GM19035 (cell line): ENCODE measurements around the gene RGPD3.
"Not testable (repeated sequence)": the region's sequence is repeated elsewhere in the genome, so short reads cannot be mapped to it uniquely, and the experiment has no call there.

Experiments used
- ATAC-seq: cut with Tn5 transposase; IDR thresholded peaks from one replicate; pipeline ENCODE4 v1.9.1; 2021; ENCODE audit not compliant: unreplicated experiment

RGPD3 gene

GRCh38 chr2:106468107-106468506, at the start of gene RGPD3:
RGPD3 (minus strand) TSS chr2:106468413; CDS start chr2:106468288, 125 bp downstream.
- not testable (repeated sequence) for ATAC-seq

DNA sequence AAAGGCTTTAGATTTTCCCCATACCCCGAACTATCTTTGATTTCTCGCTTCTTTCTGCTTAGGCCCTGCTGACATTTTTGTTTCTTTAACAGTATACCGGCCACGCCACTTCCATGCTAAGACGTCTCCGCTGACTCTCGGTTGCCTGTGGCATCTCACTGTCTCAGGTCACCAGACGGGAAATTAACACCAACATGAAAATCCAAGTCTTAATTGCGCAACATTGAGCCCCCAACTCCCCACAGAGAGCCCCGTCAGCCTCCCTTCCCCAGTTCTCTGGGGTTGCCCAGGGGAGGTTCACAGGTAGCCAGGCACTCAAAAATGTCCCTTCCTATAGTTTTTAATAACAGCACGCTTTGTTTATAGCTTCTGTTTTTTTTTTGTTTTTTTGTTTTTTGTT, 49.1 kb upstream of the RGPD3 start:
- ATAC-seq: no peak

- ATAC-seq: no peak
These were observed 48.7 kb upstream of the RGPD3 start for GRCh38 chr2:106516864-106517263.

DNA sequence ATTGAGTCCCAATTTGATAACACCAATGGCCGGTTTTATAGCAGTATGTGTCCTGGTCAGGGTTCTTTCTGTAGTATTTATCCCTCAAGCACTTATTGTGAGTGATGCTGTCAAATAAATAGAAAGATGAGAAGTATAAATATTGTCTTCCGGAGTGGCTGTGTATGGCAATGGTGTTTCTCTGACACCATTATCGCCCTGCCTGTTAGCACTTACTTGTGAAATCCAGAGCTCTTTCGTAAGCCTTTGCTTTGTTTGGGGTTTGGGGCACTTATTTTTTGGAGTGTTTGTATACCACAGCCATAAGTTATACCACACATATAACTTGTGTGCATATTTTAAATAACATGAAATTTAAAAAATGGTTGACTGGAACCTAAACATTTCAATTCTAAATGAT, 48.2 kb upstream of the RGPD3 start:
- ATAC-seq: no peak

DNA sequence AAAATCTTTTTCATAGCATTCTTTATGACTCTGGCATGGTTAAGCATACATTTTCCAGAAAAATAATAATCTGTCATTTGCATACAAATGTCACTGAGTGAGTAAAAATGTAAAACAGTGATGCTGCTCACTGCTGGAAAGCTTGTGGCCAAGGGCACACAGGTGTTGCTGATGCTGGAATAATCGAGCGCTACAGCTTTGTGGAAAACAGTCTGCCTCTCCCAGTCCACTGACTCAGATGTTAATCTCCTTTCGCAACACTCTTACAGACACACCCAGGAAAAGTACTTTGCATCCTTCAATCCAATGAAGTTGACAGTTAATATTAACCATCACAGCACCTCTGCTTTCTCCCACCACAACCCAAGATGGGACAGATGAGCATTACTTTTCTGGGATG, 46.6 kb upstream of the RGPD3 start:
- not testable (repeated sequence) for ATAC-seq

DNA sequence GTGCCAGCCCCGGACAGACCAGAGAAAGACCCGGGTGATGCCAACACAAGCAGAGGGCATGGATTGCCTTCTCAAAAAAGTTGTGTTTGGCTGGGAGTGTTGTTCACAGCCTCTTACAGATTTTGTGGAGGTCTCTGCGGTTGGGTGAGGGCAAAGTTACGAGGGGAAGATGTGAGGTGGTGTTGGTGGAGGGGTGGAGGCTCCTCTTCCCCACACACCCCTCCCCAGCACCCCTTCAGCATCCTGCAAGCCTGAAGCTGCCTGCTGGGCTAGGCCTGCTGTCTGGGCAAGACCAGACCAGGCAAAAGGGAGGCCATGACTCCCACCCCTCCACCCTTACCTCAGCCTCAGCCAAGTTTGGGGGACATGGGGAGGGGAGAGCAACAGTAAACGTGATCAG, 45.2 kb upstream of the RGPD3 start:
- not testable (repeated sequence) for ATAC-seq

- ATAC-seq: not testable (repeated sequence)
These were observed 43.7 kb upstream of the RGPD3 start for GRCh38 chr2:106511934-106512333.

- not testable (repeated sequence) for ATAC-seq
These were observed 43.3 kb upstream of the RGPD3 start for GRCh38 chr2:106511476-106511901.

DNA sequence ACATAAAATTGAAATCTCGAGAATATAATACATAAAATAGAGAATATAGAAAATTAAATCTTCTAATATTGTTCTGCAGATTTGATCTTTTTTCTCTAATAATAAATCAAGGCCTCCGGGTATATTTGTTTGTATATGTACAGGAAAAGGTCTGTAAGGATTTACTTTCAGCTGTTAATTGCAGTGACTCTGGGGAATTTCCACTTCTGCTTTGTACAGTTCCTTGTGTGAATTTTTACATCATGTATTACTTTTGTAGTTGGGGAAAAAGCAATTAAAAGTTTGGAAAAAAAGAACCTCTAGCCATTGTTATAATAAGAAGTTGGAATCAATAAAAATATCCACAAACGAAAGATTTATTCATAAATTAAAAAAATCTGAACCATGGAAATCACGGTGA, 42.6 kb upstream of the RGPD3 start:
- ATAC-seq: not testable (repeated sequence)

- ATAC-seq: not testable (repeated sequence)
These were observed 41.2 kb upstream of the RGPD3 start for GRCh38 chr2:106509374-106509770.

DNA sequence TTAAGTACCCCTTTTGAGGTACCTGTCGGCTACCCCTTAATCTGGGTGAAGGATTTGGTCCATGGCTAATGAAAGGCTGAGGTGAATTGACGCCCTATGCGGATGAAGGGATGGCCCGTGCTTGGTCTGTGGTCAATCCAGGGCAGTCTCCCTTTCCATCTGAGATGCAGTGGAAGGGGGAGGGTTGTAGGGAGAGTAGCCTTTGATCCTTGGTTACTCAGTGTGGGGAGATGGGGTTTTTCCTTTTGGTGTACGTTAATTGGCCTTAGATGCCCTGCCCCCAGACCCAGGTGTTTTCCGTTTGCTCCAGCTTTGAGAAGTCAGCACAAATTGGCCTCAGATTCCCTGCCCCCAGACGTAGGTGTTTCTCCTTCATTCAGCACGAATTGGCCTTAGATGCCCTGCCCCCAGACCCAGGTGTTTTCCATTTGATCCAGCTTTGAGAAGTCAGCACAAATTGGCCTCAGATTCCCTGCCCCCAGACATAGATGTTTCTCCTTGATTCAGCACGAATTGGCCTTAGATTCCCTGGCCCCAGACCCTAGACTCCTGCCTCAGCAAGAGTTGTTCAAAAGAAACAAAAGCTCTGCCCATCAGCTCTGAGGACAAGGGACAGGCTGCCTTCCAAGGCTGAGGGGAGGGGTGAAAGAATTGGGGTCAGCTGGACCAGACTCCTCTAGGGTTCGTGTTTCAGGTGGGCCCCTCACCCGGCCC, 40.6 kb upstream of the RGPD3 start:
- not testable (repeated sequence) for ATAC-seq

- ATAC-seq: not testable (repeated sequence)
These were observed 37.9 kb upstream of the RGPD3 start for GRCh38 chr2:106506002-106506687.

DNA sequence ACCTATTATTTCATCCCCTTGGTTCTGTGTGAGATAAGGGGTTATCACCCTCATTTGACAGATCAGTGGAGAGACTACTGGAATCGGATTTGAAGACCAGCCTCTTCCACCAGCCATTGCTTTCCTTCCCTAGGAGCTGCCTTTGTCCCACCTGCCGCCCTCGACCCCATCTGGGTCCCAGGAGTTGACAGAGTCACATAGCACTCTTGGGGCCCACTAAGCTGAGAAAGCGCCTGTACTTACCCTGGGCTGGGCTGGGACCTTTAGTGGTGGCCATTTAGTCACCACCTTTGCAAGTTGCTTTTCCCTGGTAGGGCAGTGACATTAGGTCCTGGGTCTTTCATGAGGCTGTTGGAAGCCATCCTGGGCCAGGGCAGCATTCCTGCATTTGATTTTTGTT, 36.6 kb upstream of the RGPD3 start:
- not testable (repeated sequence) for ATAC-seq

DNA sequence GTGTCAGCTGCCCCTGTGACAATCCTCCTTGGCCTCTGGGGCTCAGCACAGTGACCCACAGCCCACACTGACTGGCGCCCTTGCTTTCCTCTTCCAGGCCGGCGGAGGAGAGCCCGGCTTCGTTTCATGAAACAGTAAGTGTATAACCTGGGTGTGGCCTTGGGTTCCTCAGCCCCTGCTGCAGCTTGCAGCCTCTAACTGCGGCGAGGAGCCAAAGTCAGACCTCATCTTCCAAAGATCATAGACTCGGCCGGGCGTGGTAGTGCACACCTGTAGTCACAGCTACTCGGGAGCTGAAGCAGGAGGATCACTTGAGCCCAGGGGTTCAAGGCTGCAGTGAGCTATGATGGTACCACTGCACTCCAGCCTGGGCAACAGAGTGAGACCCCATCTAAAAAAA, 36.0 kb upstream of the RGPD3 start:
- not testable (repeated sequence) for ATAC-seq

GRCh38 chr2:106502351-106502750, 34.1 kb upstream of the RGPD3 start:
- ATAC-seq: not testable (repeated sequence)

GRCh38 chr2:106500350-106500749, 32.1 kb upstream of the RGPD3 start:
- ATAC-seq: not testable (repeated sequence)

- ATAC-seq: not testable (repeated sequence)
These were observed 30.3 kb upstream of the RGPD3 start for GRCh38 chr2:106498549-106498948.

DNA sequence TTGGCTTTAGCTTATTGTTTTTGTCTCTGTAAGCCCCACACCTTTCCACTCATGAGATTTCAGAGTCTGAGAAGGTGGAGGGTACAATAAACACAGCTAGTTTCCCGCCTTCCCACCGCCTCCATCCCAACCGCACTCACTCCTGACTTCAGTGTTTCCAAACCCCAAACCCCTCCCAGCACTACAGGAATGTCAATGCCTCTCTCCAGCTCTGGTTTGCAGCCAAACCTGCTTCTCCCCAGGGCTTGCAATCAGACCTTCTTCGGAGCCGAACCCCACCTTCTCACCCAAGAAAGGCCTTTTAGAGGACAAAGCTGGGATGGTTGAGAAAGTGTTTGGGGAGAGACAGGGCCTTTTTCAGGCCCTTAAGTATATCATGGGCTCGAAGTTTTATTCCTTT, 24.7 kb upstream of the RGPD3 start:
- ATAC-seq: not testable (repeated sequence)

GRCh38 chr2:106492399-106492798, 24.2 kb upstream of the RGPD3 start:
- not testable (repeated sequence) for ATAC-seq

GRCh38 chr2:106489701-106490100, 21.5 kb upstream of the RGPD3 start:
- not testable (repeated sequence) for ATAC-seq

- ATAC-seq: not testable (repeated sequence)
These were observed 19.4 kb upstream of the RGPD3 start for GRCh38 chr2:106487386-106488191.
